RKO (cell line): Measurements from ENCODE around the gene SLC7A4.
"Not testable (repeated sequence)": the region's sequence is repeated elsewhere in the genome, so short reads cannot be mapped to it uniquely, and the experiment has no call there.

Experiments
- DNase-seq: peaks from one replicate; pipeline ENCODE4 v3.0.0-alpha.2; 2016; ENCODE audit warnings: low spot score

The SLC7A4 gene, protein sequence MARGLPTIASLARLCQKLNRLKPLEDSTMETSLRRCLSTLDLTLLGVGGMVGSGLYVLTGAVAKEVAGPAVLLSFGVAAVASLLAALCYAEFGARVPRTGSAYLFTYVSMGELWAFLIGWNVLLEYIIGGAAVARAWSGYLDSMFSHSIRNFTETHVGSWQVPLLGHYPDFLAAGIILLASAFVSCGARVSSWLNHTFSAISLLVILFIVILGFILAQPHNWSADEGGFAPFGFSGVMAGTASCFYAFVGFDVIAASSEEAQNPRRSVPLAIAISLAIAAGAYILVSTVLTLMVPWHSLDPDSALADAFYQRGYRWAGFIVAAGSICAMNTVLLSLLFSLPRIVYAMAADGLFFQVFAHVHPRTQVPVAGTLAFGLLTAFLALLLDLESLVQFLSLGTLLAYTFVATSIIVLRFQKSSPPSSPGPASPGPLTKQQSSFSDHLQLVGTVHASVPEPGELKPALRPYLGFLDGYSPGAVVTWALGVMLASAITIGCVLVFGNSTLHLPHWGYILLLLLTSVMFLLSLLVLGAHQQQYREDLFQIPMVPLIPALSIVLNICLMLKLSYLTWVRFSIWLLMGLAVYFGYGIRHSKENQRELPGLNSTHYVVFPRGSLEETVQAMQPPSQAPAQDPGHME

DNA sequence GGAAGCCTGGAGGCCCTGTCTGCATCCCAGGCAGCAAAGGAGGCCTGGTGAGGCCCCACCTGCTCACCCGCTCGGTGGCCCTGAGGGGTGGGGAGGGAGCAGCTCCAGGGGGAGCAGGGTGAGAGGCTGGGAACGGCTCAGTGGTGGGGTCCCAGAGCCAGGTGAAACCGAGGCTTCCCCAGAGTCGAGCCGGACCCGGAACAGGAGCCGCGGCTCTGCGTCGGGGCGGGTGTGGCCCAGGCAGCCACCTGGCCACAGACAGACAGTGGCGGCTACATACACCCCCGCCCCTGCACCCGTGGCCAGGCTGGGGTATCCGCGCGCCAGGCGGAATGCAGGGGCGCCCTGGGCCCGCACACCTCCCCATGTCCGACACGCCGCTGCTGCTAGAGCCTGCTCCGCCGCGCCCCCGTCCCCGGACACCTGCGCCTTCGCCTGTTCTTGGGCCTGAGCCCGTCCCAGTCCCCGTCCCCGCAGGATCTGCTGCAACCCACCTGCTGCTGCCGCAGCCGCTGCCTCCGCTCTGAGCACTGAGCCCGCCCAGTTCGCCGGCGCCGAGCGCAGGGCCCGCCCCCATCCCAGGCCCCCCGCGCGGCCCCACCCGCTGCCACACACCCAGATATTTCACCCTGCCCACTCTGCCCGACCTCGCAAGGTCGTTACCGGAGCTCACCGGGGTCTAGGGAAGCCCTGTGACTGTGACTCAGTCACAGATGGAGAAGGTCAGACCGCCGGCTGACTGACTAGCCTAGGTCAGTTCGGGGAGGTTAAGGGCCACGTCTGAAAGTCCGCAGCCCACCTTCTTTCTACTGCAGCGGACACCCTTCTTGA, at the start of gene SLC7A4:
SLC7A4 (minus strand) TSS at position 525 of the 831 bp plus-strand sequence. CDS start 749 bp downstream, outside the sequence.
- no peak for DNase-seq

DNA sequence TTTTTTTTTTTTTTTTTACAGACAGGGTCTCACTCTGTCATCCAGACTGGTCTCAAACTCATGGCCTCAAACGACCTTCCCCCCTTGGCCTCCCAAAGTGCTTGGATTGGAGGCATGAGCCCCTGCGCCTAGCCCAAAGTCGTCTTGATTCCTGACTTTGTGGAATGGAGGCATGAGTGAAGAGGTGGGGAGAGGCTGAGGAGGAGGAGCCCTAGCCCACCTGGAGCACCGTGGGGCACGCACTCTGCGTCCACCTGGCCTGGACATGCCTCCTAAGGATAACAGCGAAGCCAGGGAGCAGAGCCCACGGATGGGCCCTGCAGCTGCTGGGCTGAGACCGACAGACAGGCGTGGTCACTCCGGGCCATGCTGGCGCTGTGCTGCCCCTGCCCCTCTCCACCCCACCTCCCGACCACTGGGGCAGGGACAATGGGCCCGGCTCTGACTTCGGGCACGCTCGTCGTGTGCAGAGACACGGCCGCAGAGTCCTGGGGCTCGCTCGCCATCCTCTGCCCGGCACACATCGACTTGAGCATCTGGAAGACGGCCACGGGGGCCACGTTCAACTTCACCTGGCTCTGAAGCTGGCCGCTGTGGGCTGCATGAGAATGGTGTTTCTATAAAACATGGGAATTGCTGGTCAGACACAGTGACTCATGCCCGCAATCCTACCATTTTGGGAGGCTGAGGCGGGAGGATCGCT, 48.2 kb upstream of the SLC7A4 start:
- DNase-seq = no peak

GRCh38 chr22:21079493-21079892, 47.1 kb upstream of the SLC7A4 start:
- DNase-seq = no peak

- DNase-seq = no peak
Observed at GRCh38 chr22:21078916-21079315, 46.6 kb upstream of the SLC7A4 start.

GRCh38 chr22:21077884-21078508, 45.6 kb upstream of the SLC7A4 start:
- no peak for DNase-seq

GRCh38 chr22:21076912-21077625, 44.7 kb upstream of the SLC7A4 start:
- DNase-seq = no peak

DNA sequence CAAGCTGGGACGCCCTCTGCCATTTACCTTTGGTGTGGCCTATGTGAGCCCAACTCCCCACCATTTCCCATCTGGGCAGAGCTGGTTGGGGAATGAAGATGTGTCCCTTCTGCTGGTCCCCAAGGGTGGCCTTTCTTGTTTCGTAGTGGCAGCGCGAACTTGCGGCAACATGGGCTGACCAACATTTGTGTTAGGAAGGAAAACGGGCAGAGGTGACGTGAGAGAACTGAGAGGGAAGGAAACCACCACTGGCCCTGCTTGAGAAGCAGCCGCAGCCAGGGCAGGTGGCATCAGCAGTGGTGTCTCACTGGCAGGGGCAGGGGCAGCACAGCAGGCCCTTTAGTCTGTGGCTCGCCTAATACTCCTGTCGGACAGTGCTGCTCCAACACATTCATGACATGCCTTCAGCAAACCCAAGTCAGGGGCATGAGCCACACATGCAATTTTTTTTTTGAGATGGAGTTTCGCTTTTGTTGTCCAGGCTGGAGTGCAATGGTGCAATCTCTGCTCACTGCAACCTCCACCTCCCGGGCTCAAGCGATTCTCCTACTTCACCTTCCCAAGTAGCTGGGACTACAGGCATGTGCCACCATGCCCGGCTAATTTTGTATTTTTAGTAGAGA, 43.3 kb upstream of the SLC7A4 start:
- no peak for DNase-seq

DNA sequence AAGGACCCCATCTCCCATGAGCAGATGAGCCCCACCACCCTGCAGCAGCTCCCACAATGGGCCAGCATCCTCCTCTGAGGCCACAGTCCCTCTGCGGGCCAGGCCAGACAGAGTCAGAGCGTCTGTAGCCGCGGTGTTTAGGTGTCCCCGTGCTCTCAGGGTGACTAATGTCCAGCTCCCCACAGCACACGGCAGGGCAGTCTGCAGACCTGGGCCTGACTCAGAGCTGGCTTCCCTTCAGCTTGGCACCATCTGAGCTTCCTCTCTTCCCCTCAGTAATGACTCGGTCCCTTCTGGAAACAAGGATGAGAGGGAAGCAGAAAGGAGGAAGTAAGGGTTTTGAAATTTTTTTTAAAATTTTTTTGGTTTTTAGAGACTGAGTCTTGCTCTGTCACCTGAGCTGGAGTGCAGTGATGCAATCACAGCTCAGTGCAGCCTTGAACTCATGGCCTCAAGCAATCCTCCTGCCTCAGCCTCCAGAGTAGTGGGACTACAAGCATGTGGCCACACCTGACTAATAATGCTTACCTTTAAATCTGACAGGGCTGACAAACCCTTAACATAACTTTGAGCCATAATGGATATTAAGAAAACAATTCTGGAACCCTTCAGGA, 41.8 kb upstream of the SLC7A4 start:
- DNase-seq = peak; percentile 79

DNA sequence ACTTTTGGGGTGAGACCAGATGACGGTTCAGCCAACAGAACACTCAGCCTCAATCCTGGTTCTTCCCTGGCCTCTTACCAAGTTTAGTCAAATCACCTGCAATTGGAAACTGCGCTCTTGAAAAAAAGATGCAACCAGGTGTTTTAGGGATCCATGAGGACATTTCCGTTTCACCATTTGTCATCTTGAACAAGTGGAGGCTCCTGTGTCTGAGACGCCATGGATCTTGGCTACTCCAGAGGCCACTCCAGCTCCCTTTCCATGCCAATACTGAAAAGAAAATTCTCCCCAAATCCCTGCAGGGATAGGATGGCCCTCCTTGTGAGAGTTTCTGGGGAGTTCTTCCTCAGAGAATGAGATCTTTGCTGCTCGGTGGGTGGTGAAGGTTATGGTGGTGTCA, 41.1 kb upstream of the SLC7A4 start:
- DNase-seq = no peak

- no peak for DNase-seq
Observed at GRCh38 chr22:21073023-21073422, 40.7 kb upstream of the SLC7A4 start.

GRCh38 chr22:21071796-21072195, 39.4 kb upstream of the SLC7A4 start:
- not testable (repeated sequence) for DNase-seq

DNA sequence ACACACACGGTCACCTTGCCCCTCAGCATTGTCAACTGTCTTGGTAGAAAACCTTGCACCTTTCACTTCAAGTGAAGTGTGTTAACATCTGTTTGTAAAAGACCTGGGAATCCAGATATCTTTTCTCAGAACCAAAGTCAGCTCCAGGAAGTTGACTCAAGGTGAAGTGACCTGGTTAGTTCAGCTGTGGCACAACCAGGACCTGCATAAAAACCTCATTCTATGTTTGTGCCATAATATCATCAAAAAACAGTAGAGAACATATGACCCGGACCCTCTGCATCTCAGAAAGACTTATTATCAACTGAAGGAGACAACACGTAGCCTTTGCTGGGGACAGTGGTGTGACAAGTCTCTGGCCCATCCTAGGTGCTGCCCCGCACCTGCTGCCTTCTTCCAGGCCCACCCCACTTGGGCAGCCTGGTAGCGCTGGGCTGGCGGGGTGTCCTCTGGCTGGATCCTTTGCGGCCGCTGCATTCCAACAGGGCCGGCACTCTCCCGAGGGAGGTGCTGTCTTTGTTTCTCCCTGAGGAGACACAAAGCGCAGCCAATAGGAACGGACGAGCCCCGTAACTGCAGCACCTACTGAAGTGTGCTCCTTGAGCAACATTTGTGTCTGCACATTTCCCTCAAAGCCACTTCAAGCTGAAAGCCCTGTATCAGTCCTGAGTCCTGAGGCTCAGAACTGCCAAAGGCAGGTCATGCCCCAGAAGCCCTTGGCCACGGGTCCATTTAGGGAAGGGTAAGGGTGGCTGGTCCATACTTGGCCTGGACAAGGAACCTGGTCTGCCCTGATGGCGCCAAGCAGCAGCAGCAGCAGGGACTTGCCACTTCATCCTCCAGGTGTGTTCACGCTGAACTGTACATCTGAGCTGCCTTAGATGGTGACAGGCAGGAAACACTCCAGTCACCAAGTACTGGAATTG, 38.6 kb upstream of the SLC7A4 start:
- no peak for DNase-seq

GRCh38 chr22:21069375-21069774, 37.0 kb upstream of the SLC7A4 start:
- no peak for DNase-seq

DNA sequence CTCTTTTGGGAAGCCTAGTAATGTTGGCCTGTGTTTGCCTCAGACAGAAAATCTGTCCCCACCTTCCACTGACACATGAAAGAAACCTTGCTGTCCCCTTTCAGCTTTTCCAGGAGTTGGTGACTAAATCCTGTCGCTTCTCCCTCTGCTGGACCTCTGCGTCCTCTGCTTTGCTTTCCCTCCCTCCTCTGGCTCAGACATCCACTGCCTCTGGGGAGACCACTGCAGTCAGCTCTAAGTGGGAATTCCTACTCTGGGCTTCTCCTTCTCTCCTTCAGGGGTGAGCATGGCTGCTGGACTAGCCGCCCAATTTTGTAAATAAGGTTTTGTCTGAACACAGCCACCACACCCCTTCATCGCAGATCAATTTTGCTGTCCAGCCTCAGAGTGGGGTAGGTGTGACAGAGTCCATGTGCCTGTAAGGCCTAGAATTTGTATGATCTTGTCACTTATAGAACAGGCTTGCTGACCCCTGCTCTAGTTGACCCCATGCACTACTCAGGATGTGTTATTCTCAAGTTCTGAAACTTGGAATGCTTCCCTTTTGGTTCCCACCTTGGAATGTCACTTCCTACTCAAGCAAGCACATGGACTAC, 36.4 kb upstream of the SLC7A4 start:
- no peak for DNase-seq

- DNase-seq = no peak
Observed at GRCh38 chr22:21067901-21068680, 35.7 kb upstream of the SLC7A4 start.

DNA sequence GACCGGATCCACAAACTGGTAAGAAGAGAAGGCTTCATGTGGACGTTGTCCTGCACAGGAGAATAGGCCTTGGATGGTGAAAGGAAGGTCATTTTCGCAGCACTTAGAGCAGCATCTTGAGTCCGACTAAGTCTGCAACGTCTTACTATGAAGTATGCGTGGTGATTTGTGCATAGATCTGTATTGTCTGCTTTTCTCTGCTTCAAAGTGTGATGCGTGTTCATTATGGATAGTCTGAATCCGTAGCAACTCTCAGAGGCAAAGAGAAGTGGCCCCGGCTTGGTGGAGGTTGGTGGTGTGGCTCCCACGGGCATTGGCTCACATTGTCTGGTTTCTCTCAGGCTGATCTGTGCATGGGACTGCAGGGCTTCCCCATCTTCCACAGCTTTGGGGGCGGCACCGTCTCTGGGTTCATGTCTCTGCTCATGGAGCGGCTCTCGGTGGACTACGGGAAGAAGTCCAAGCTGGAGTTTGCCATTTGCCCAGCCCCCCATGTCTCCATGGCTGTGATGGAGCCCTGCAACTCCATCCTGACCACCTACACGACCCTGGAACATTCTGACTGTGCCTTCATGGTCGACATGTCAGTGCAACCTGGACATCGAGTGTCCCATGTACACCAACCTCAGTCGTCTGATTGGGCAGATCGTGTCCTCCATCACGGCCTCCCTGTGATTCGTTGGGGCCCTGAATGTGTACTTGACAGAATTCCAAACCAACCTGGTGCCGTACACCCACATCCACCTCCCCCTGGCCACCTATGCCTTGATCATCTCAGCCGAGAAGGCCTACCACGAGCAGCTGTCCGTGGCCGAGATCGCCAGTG, 34.9 kb upstream of the SLC7A4 start:
- DNase-seq = no peak
